H1 (cell line): ENCODE data around the gene FRRS1. TPM values are rescaled to one million over a fixed set of nuclear protein-coding genes. Genes with fewer than 3 reads are reported as not detected.

Experiments
- CTCF ChIA-PET: fragments of 300-600 bp; sonication (Branson Sonifier 250); formaldehyde crosslinking; loops from one replicate; lab custom pipeline; 2021; ENCODE audit not compliant: partially characterized antibody; lab: Charles Lee
- POLR2A ChIA-PET: fragments of 300-600 bp; sonication (Branson Sonifier 250); formaldehyde crosslinking; loops from one replicate; lab custom pipeline; 2021; ENCODE audit warnings: inconsistent platforms; ENCODE audit not compliant: partially characterized antibody; lab: Charles Lee
- DNase-seq, 2 experiments: peaks; one replicate each; pipeline versions ENCODE4 v3.0.0 to v3.0.0-alpha.2; 2010 to 2022; ENCODE audit warnings: low spot score in 2 of 2, low read depth in 1 of 2, mixed read lengths in 1 of 2
- FAIRE-seq: peaks from 2 replicates; lab custom pipeline; 2011; peaks lifted over from hg19 to GRCh38; lab: Jason Lieb, UNC
- H2AFZ ChIP-seq: 2 replicates; pipeline ENCODE4 v1.8.1; 2012; ENCODE audit warnings: low read length, inconsistent platforms
- H2AK5ac ChIP-seq: 2 replicates; pipeline ENCODE4 v1.6.1; 2013; ENCODE audit warnings: low read depth, low read length
- H2BK120ac ChIP-seq: replicated peaks from 2 replicates; pipeline ENCODE3; 2013; ENCODE audit warnings: low read depth, low read length, inconsistent platforms
- H2BK12ac ChIP-seq: 2 replicates; pipeline ENCODE4 v1.6.1; 2013; ENCODE audit warnings: low read depth, low read length
- H2BK15ac ChIP-seq: 2 replicates; pipeline ENCODE4 v1.6.1; 2013; ENCODE audit warnings: low read length
- H2BK20ac ChIP-seq: 2 replicates; pipeline ENCODE4 v1.6.1; 2013; ENCODE audit warnings: low read length
- H2BK5ac ChIP-seq: 2 replicates; pipeline ENCODE4 v1.6.1; 2013; ENCODE audit warnings: low read depth, low read length
- H3K14ac ChIP-seq: 2 replicates; pipeline ENCODE4 v1.6.1; 2013; ENCODE audit warnings: inconsistent platforms; ENCODE audit not compliant: insufficient read length
- H3K18ac ChIP-seq: 2 replicates; pipeline ENCODE4 v1.6.1; 2013; ENCODE audit warnings: low read length; ENCODE audit errors: extremely low read depth
- H3K23ac ChIP-seq: 2 replicates; pipeline ENCODE4 v1.6.1; 2013; ENCODE audit warnings: inconsistent platforms; ENCODE audit not compliant: insufficient read length
- H3K23me2 ChIP-seq: 2 replicates; pipeline ENCODE4 v1.6.1; 2013; ENCODE audit warnings: low read depth, low read length
- H3K27ac ChIP-seq: 2 replicates; pipeline ENCODE4 v1.6.1; 2011; ENCODE audit warnings: low read depth, low read length, inconsistent platforms
- H3K27me3 ChIP-seq, 4 experiments: replicated peaks in 1 of 4; 1 replicate in 1 of 4; 2 replicates in 3 of 4; pipeline versions ENCODE4 v1.6.1 to v1.8.1; 2011 to 2013; ENCODE audit warnings: low read length in 3 of 4, mild to moderate bottlenecking in 3 of 4, inconsistent platforms in 2 of 4, mixed read lengths in 2 of 4, moderate library complexity in 1 of 4; ENCODE audit not compliant: control insufficient read depth in 3 of 4, insufficient read depth in 3 of 4; ENCODE audit errors: extremely low read depth in 1 of 4
- H3K36me3 ChIP-seq, 4 experiments: 2 replicates each; pipeline versions ENCODE4 v1.6.1 to v1.8.1; 2011 to 2013; ENCODE audit warnings: mild to moderate bottlenecking in 4 of 4, low read length in 3 of 4, moderate library complexity in 2 of 4, control low read depth in 1 of 4, inconsistent platforms in 1 of 4; ENCODE audit not compliant: insufficient read depth in 4 of 4, control insufficient read depth in 2 of 4
- H3K4ac ChIP-seq: replicated peaks from 2 replicates; pipeline ENCODE3; 2013; ENCODE audit warnings: low read length, low read depth, mixed read lengths, inconsistent platforms; ENCODE audit not compliant: insufficient read length
- H3K4me1 ChIP-seq, 4 experiments: replicated peaks in 1 of 4; 1 replicate in 1 of 4; 2 replicates in 3 of 4; pipeline versions ENCODE4 v1.6.1 to v1.8.1; 2011 to 2013; ENCODE audit warnings: low read length in 3 of 4, inconsistent platforms in 2 of 4, mixed read lengths in 1 of 4; ENCODE audit not compliant: insufficient read depth in 4 of 4, control insufficient read depth in 3 of 4
- H3K4me2 ChIP-seq, 2 experiments: 2 replicates each; pipeline versions ENCODE4 v1.6.1 to v1.8.1; 2011 to 2013; ENCODE audit warnings: low read depth in 2 of 2, low read length in 2 of 2, control low read depth in 1 of 2, inconsistent platforms in 1 of 2, mild to moderate bottlenecking in 1 of 2; ENCODE audit not compliant: insufficient read depth in 1 of 2
- H3K4me3 ChIP-seq, 4 experiments: fragments of 200-600, 300-600 bp in 1 of 4; sonication (generic), shearing (Covaris generic), sonication (Bioruptor Twin) in 1 of 4; 2 replicates each; pipeline versions ENCODE4 v1.5.1 to v1.8.1; 2011 to 2016; ENCODE audit warnings: low read length in 4 of 4, low read depth in 3 of 4, control low read depth in 2 of 4, inconsistent platforms in 2 of 4, mild to moderate bottlenecking in 2 of 4, mixed read lengths in 1 of 4, moderate library complexity in 1 of 4; ENCODE audit not compliant: insufficient read depth in 2 of 4; ENCODE audit errors: extremely low read depth in 1 of 4
- H3K56ac ChIP-seq: replicated peaks from 2 replicates; pipeline ENCODE3; 2013; ENCODE audit warnings: low read depth, mild to moderate bottlenecking, mixed read lengths, low read length, inconsistent platforms; ENCODE audit not compliant: insufficient read length
- H3K79me1 ChIP-seq: 2 replicates; pipeline ENCODE4 v1.6.1; 2013; ENCODE audit warnings: low read depth, low read length, control low read depth
- H3K79me2 ChIP-seq, 2 experiments: 2 replicates each; pipeline versions ENCODE4 v1.6.1 to v1.8.1; 2012 to 2013; ENCODE audit warnings: low read length in 2 of 2, mild to moderate bottlenecking in 2 of 2, inconsistent platforms in 1 of 2; ENCODE audit not compliant: insufficient read depth in 2 of 2, control insufficient read depth in 1 of 2
- H3K9ac ChIP-seq, 4 experiments: replicated peaks in 1 of 4; 1 replicate in 1 of 4; 2 replicates in 3 of 4; pipeline versions ENCODE4 v1.6.1 to v1.8.1; 2011 to 2013; ENCODE audit warnings: low read depth in 3 of 4, low read length in 3 of 4, control low read depth in 2 of 4, mild to moderate bottlenecking in 2 of 4, moderate library complexity in 2 of 4, inconsistent platforms in 1 of 4; ENCODE audit errors: extremely low read depth in 1 of 4
- H3K9me3 ChIP-seq, 2 experiments: 2 replicates each; pipeline versions ENCODE4 v1.6.1 to v1.8.1; 2012 to 2013; ENCODE audit warnings: mild to moderate bottlenecking in 2 of 2, moderate library complexity in 2 of 2, control low read depth in 1 of 2, inconsistent platforms in 1 of 2, low read depth in 1 of 2, low read length in 1 of 2, mixed read lengths in 1 of 2; ENCODE audit not compliant: insufficient read depth in 2 of 2
- H4K20me1 ChIP-seq, 2 experiments: replicated peaks in 1 of 2; 2 replicates each; pipeline versions ENCODE3 to v1.8.1; 2011 to 2013; ENCODE audit warnings: inconsistent platforms in 2 of 2, low read length in 2 of 2, mild to moderate bottlenecking in 1 of 2; ENCODE audit not compliant: insufficient read depth in 2 of 2, control insufficient read depth in 1 of 2
- H4K5ac ChIP-seq: 2 replicates; pipeline ENCODE4 v1.6.1; 2013; ENCODE audit warnings: low read length, low read depth, mixed read lengths, inconsistent platforms; ENCODE audit not compliant: insufficient read length
- H4K8ac ChIP-seq: 2 replicates; pipeline ENCODE4 v1.8.0; 2013; ENCODE audit warnings: mild to moderate bottlenecking, moderate library complexity, low read length, inconsistent platforms; ENCODE audit not compliant: insufficient read depth; ENCODE audit errors: extremely low read depth
- H4K91ac ChIP-seq: replicated peaks from 2 replicates; pipeline ENCODE3; 2013; ENCODE audit warnings: low read length, mixed read lengths, inconsistent platforms; ENCODE audit not compliant: insufficient read length
- BACH1 ChIP-seq: IDR thresholded peaks from 2 replicates; pipeline ENCODE4 v1.6.1; 2012; ENCODE audit warnings: low read length, improper control_type of control experiment
- CEBPB ChIP-seq: IDR thresholded peaks from 2 replicates; pipeline ENCODE4 v1.6.1; 2012; ENCODE audit warnings: low read depth, low read length
- FOSL1 ChIP-seq: IDR thresholded peaks from 2 replicates; pipeline ENCODE4 v1.6.1; 2011; ENCODE audit warnings: mild to moderate bottlenecking, low read depth, low read length, moderate library complexity; ENCODE audit not compliant: insufficient read depth
- JUN ChIP-seq: IDR thresholded peaks from 2 replicates; pipeline ENCODE4 v1.6.1; 2011; ENCODE audit warnings: low read depth, mild to moderate bottlenecking, improper control_type of control experiment, low read length
- NANOG ChIP-seq: IDR thresholded peaks from 2 replicates; pipeline ENCODE4 v1.6.1; 2011; ENCODE audit warnings: low read length, low read depth, mild to moderate bottlenecking, inconsistent platforms; ENCODE audit not compliant: insufficient read depth, poor library complexity, severe bottlenecking
- NRF1 ChIP-seq: IDR thresholded peaks from 2 replicates; pipeline ENCODE4 v1.6.1; 2011; ENCODE audit warnings: mild to moderate bottlenecking, low read depth, low read length, improper control_type of control experiment
- POLR2A ChIP-seq, 2 experiments: IDR thresholded peaks; 1 replicate in 1 of 2; 2 replicates in 1 of 2; pipeline ENCODE4 v1.6.1; 2011; ENCODE audit warnings: low read depth in 2 of 2, low read length in 2 of 2, mild to moderate bottlenecking in 2 of 2; ENCODE audit errors: control extremely low read depth in 1 of 2
- POLR2AphosphoS5 ChIP-seq: IDR thresholded peaks from 2 replicates; pipeline ENCODE4 v1.6.1; 2011; ENCODE audit warnings: low read depth, low read length
- RAD21 ChIP-seq, 2 experiments: IDR thresholded peaks in 1 of 2; conservative IDR thresholded peaks in 1 of 2; 2 replicates each; pipeline ENCODE4 v1.6.1; 2011; ENCODE audit warnings: low read depth in 2 of 2, low read length in 2 of 2, improper control_type of control experiment in 1 of 2, inconsistent platforms in 1 of 2, mild to moderate bottlenecking in 1 of 2, moderate library complexity in 1 of 2
- SAP30 ChIP-seq: fragments of 300-600 bp; sonication (generic); IDR thresholded peaks from 2 replicates; pipeline ENCODE4 v1.7.1; 2012; ENCODE audit warnings: low read length, moderate library complexity, mild to moderate bottlenecking, inconsistent platforms; ENCODE audit not compliant: insufficient read depth, insufficient replicate concordance
- SIN3A ChIP-seq, 2 experiments: IDR thresholded peaks in 1 of 2; conservative IDR thresholded peaks in 1 of 2; 2 replicates each; pipeline ENCODE4 v1.6.1; 2011 to 2012; ENCODE audit warnings: low read length in 2 of 2, improper control_type of control experiment in 1 of 2, low read depth in 1 of 2, mild to moderate bottlenecking in 1 of 2
- SRF ChIP-seq: IDR thresholded peaks from 2 replicates; pipeline ENCODE4 v1.6.1; 2011; ENCODE audit warnings: mild to moderate bottlenecking, low read depth, low read length, moderate library complexity
- TAF1 ChIP-seq: IDR thresholded peaks from 2 replicates; pipeline ENCODE4 v1.6.1; 2011; ENCODE audit warnings: mild to moderate bottlenecking, low read depth, low read length
- TAF7 ChIP-seq: optimal IDR thresholded peaks from 2 replicates; pipeline ENCODE3; 2011; ENCODE audit warnings: low read depth, mild to moderate bottlenecking, inconsistent platforms, low read length, moderate library complexity, borderline replicate concordance
- WGBS, 2 experiments: shearing (Covaris generic) in 1 of 2; methylation state at CpG; one replicate each; pipeline versions ENCODE4 v1.1.6 to v1.1.7; 2013 to 2015; ENCODE audit warnings: low lambda C conversion rate in 2 of 2, mixed read lengths in 2 of 2, inconsistent platforms in 1 of 2, low coverage in 1 of 2, missing lambda C conversion rate in 1 of 2; ENCODE audit not compliant: insufficient replicate concordance in 2 of 2, insufficient coverage in 1 of 2, insufficient read length in 1 of 2; ENCODE audit errors: extremely low coverage in 1 of 2, missing lambda C conversion rate in 1 of 2; 5-methylcytosine and 5-hydroxymethylcytosine counted together
- polyA plus RNA-seq, 7 experiments: library from polyadenylated mRNA; depleted of rRNA in 3 of 7; stranded (reverse) in 5 of 7; unstranded in 2 of 7; fragments of >200 nt in 5 of 7; fragments of 200-250 nt in 2 of 7; gene quantifications; 1 replicate in 5 of 7; 2 replicates in 1 of 7; 4 replicates in 1 of 7; pipeline versions ENCODE4 v1.2.1 to v1.2.3, GENCODE V29; 2011 to 2013; ENCODE audit warnings: missing spikeins in 2 of 7, mixed read lengths in 2 of 7
- total RNA-seq: library from RNA; stranded (reverse); fragmentation: NEBNext Ultra II Directional; extraction: Animal tissue kit (Norgen Biotek cat#: 25700); gene quantifications from 2 replicates; pipeline ENCODE4 v1.2.1, GENCODE V29; 2021
- TF ChIP-seq, protein P1 (sequence below): IDR thresholded peaks from 2 replicates; pipeline ENCODE4 v1.6.1; 2012; ENCODE audit warnings: inconsistent platforms

Gene FRRS1
- total and polyA plus RNA-seq, 2 of the 8 experiments (the other 6 are each of a cell fraction or from before 2014, with no cell fraction given) = 3.5 to 6.5 TPM

DNA sequence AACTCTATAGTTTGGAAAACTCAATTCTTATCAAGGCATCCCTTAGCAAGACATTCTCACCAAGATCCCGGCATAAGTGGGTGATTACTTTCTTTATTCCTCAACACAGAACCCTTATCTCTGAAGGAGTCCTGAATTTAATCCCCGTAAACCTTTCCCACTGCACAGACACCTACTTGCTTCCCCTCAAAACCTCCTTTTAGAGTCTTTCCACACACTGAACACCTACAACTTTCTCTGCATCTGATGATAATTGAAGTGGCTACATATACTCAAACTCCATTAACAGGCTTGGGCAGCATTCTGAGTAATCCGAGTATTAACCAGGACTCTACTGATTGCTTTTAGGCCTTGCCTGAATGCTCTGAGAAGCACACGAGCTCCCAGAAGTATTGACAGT lies 97.1 kb downstream of the FRRS1 start:
- Histone ChIP-seq H3K27ac (no peak overlapping the region), H4K8ac (no peak overlapping the region), H4K20me1 (no peaks in the 10 kb centered on the region), H3K4ac (no peak overlapping the region), H3K9me3 (no peaks in the 10 kb centered on the region), H3K27me3 (peaks cover 0 to 1% (median 0%) of the 10 kb centered on the region in 4 experiments; a peak in 1 of 7 replicates), H2BK15ac (no peak overlapping the region), H3K56ac (no peak overlapping the region), H3K4me3 (no peak overlapping the region), H3K18ac (no peak overlapping the region), H3K79me1 (no peaks in the 10 kb centered on the region), H3K79me2 (no peaks in the 10 kb centered on the region), H2BK120ac (no peak overlapping the region), H4K91ac (no peak overlapping the region), H2BK5ac (no peak overlapping the region), H3K14ac (no peak overlapping the region), H3K36me3 (no peaks in the 10 kb centered on the region), H2BK20ac (no peak overlapping the region), H3K4me1 (no peaks in the 10 kb centered on the region), H3K4me2 (no peak overlapping the region), H3K23ac (no peak overlapping the region), H4K5ac (no peak overlapping the region), H2AK5ac (no peak overlapping the region), H2AFZ (no peak overlapping the region), H3K23me2 (no peaks in the 10 kb centered on the region), H3K9ac (no peak overlapping the region), H2BK12ac (no peak overlapping the region)
- ChIA-PET POLR2A (no interaction called here), CTCF (interaction anchor here (2.6 kb wide), 1 partner anchor 16 kb away, joined by 9 read pairs; no protein-coding TSS in a partner anchor)
- DNase-seq (no peak), FAIRE-seq (no peak)
- WGBS, 2 experiments = 91% methylated on average over 4 of the region's 4 CpGs; no CpG with 5 or more reads in 1 of the 2 experiments
- TF ChIP-seq BACH1 (no peak), JUN (no peak), TAF7 (no peak), RAD21 (IDR thresholded peaks at IDR 0.05 in 1 of 2, conservative IDR thresholded peaks at IDR 0.05 in 1 of 2; ENCODE audit: low read depth in 2 of 2, low read length in 2 of 2) (no peak), POLR2AphosphoS5 (no peak), NRF1 (no peak), CEBPB (no peak), SIN3A (conservative IDR thresholded peaks at IDR 0.05 in 1 of 2, IDR thresholded peaks at IDR 0.05 in 1 of 2; ENCODE audit: low read depth in 1 of 2, low read length in 2 of 2) (no peak), NANOG (no peak), FOSL1 (no peak), TAF1 (no peak), SAP30 (no peak), POLR2A (IDR thresholded peaks at IDR 0.05; ENCODE audit: control extremely low read depth in 1 of 2, low read depth in 2 of 2, low read length in 2 of 2) (no peak), SRF (no peak)
- TF ChIP-seq, protein P1, sequence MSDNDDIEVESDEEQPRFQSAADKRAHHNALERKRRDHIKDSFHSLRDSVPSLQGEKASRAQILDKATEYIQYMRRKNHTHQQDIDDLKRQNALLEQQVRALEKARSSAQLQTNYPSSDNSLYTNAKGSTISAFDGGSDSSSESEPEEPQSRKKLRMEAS = no peak
